SK-N-MC (cell line): ENCODE data around the gene HOXA9.

Experiments used
- EZH2 ChIP-seq: fragments of 200-600 bp; sonication (generic); IDR thresholded peaks from one replicate; pipeline ENCODE4 v1.6.1; 2017; ENCODE audit warnings: antibody characterized with exemption
- POLR2AphosphoS5 ChIP-seq: IDR thresholded peaks from 2 replicates; pipeline ENCODE4 v1.6.1; 2012; ENCODE audit warnings: mild to moderate bottlenecking, low read depth, low read length, borderline replicate concordance

GRCh38 chr7:27145165-27145913, 20.0 kb downstream of the HOXA9 start:
- TF ChIP-seq POLR2AphosphoS5 (no peak), EZH2 (no peak)
